ENCODE data around the gene TAS2R42.

TAS2R42 gene

GRCh38 chr12:11186837-11187236 lies at the start of gene TAS2R42:
TAS2R42 (minus strand) TSS chr12:11186937; CDS start chr12:11186937, 0 bp downstream.
- FAIRE-seq: no peak
- no peak for DNase-seq (ENCODE audit: extremely low spot score, insufficient read length, low read depth)

DNA sequence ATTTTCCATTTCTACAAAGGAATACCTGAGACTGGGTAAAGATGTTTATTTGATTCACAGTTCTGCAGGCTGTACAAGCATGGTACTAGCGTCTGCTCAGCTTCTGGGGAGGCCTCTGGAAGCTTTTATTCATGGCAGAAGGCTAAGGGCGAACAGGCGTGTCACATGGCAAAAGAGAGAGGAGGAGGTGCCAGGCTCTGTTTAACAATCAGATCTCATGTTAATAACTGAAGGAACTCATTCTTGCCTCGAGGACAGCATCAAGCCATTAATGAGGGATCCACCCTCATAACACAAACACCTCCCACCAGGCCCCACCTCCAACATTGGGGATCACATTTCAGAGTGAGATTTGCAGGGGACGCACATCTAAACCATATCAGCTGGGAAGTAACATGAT lies 46.8 kb upstream of the TAS2R42 start:
- DNase-seq (ENCODE audit: extremely low spot score, insufficient read length, low read depth): no peak
- no peak for FAIRE-seq

- DNase-seq (ENCODE audit: extremely low spot score, insufficient read length, low read depth) (peak; percentile 2), FAIRE-seq (peak; percentile 82)
Measured at GRCh38 chr12:11228296-11228879, 41.7 kb upstream of the TAS2R42 start.

DNA sequence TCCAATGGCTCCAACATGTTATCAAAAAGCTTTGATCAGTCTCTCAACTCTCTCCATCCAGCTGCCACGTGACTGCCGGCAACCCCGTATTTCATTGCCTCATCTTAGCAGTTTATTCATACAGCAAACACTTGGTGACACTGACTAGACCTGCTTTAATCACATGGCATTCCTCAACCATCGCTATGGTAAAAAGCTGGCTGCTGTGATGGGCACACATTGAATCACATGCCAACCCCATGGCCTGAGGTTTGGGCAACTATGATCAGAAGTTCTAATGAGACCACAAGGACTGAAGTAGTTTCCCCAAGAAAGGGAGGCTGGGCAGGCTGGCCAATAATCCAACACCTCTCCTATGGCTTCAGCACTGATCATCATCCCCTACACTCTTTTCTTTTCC lies 40.6 kb upstream of the TAS2R42 start:
- FAIRE-seq: no peak

GRCh38 chr12:11209113-11209512 lies 22.4 kb upstream of the TAS2R42 start:
- DNase-seq (ENCODE audit: extremely low spot score, insufficient read length, low read depth) (no peak), FAIRE-seq (no peak)

More for the DNA sequence above, 40.6 kb upstream of the TAS2R42 start:
- DNase-seq (ENCODE audit: extremely low spot score, insufficient read length, low read depth): no peak

- no peak for FAIRE-seq
- no peak for DNase-seq (ENCODE audit: extremely low spot score, insufficient read length, low read depth)
Measured at GRCh38 chr12:11204173-11204572, 17.4 kb upstream of the TAS2R42 start.

DNA sequence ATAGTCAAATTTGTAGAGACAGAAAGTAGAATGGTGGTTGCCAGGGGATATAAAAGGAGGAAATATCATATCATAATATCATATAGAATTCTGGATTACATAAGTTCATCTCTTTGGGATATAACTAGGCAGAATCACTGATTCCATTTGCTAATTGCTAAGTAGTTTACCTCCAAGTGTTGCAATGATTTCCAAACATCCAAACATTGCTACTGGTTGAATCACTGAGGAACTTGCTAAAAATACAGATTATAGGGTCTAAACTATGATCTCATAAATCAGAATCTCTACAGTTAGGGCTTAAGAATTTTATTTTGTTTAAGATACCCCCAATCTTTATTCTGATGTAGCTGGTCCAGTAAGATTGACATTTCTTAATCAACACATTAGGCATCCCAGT lies 16.1 kb upstream of the TAS2R42 start:
- FAIRE-seq (no peak), DNase-seq (ENCODE audit: extremely low spot score, insufficient read length, low read depth) (no peak)

DNA sequence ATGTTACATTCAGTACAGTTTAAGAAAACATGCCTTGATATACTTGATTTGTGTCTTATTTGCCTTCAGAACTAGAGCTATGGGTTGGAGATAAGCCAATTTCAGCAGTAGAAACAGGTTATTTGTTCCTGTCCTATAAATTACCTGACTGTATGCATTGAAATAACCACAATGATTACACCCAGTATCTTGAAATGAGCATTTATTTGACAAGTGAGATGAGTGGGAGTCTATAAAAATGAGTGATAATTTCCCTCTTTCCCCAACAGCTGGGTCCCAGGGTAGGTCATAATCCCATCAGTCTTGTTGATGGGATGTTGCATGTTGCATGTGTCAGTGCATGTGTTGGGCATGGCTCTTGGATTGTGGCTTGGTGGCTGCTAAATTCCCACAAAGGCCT lies 3.7 kb downstream of the TAS2R42 start:
- DNase-seq (ENCODE audit: extremely low spot score, insufficient read length, low read depth) (no peak), FAIRE-seq (no peak)

DNA sequence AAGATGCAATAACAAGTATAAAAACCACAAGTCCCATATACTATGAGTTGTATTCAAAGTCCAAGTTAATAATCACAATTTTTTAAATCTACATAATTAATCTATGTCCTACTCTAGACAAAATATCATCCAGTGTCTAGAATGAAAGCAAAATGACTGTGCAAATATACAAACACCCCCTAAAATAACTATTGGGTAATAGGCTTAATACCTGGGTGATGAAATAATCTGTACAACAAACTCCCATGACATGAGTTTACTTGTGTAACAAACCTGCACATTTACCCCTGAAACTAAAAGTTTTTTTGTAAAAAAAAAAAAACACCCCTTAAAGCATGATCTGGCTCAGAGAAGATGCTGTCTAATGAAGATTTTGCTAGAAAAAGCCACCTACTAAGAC lies 4.2 kb downstream of the TAS2R42 start:
- FAIRE-seq (no peak), DNase-seq (ENCODE audit: extremely low spot score, insufficient read length, low read depth) (no peak)

GRCh38 chr12:11178250-11178649 lies 8.5 kb downstream of the TAS2R42 start:
- no peak for FAIRE-seq
- DNase-seq (ENCODE audit: extremely low spot score, insufficient read length, low read depth): no peak

DNA sequence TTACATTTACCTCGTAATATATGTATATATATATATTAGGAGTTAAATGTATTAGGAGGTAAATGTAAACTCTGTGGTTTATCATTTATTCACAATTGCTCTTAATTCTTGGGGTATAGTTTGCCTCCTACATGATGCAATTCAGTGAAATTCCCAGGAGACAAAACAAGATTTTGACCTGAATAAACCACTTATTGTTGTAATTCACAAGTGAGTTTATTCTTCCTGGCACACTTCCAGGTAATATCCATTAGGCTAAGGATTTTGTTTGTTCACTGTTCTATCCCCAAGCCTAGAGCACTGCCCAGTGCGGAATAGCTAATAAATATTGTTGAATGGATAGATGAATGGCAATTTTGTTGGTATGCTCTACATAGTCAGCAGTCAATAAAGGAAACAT lies 12.7 kb downstream of the TAS2R42 start:
- DNase-seq (ENCODE audit: extremely low spot score, insufficient read length, low read depth) (no peak), FAIRE-seq (no peak)

GRCh38 chr12:11171969-11172675 lies 14.6 kb downstream of the TAS2R42 start:
- FAIRE-seq (peak; percentile 67), DNase-seq (ENCODE audit: extremely low spot score, insufficient read length, low read depth) (no peak)

DNA sequence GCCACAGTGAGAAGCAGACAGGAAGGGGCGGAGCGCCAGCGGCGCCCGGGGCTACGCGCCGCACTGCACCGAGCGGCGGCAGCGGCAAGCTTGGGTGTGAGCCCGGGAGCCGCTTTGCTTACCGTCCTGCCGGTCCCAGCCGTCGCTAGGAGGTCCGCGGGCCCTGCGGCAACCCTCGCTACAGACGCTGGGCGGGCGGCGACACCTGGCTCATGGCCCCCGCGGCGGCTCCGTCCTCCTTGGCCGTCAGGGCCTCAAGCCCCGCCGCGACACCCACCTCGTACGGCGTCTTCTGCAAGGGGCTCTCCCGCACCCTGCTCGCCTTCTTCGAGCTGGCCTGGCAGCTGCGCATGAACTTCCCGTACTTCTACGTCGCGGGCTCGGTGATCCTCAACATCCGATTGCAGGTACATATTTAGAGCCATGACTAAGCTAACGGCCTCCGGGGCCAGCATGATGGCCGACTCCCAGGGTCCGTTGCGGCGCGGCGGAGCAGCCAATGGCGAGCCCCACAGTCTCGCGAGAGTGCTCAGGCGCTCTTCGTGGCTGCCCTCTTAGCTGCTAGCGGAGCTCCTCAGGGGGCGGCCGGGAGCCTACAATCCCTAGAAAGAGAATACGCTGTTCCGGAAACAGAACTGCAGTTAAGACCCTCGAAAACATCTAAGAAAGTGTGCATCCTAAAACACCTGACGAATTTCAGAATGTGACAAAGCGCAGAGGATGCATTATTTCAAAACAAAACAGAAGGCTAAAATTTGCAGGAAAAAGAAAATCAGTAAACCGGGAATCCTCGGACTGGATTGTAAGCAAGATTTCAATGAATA lies 15.4 kb downstream of the TAS2R42 start, which contains the start of gene SMIM10L1:
SMIM10L1 (plus strand) TSS at position 50 of the 824 bp plus-strand sequence; CDS start at position 213, 163 bp downstream.
- DNase-seq (ENCODE audit: extremely low spot score, insufficient read length, low read depth) (peak; percentile 78), FAIRE-seq (peak; percentile 98)

- FAIRE-seq (no peak), DNase-seq (ENCODE audit: extremely low spot score, insufficient read length, low read depth) (no peak)
Measured at GRCh38 chr12:11170810-11171144, 16.0 kb downstream of the TAS2R42 start.

- DNase-seq (ENCODE audit: extremely low spot score, insufficient read length, low read depth) (no peak), FAIRE-seq (no peak)
Measured at GRCh38 chr12:11166300-11166699, 20.4 kb downstream of the TAS2R42 start.

DNA sequence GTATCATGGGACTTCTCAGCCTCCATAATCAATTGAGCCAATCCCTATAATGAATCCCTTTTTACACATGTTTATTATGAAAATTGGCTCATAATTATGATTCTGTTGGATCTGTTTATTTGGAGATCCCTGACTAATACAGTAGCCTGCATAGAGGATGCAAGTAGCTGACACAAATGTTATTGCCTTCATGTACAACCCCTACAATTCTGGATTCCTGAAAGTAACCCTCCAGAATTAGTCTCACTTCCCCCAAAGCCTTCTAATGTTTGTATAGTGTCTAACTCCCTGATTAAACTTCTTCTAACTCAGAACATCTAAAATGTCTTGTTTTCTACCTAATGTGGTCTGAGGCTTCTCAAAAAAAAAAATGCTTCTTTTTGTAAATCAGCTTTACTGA lies 22.4 kb downstream of the TAS2R42 start:
- DNase-seq (ENCODE audit: extremely low spot score, insufficient read length, low read depth) (no peak), FAIRE-seq (no peak)

- FAIRE-seq (no peak), DNase-seq (ENCODE audit: extremely low spot score, insufficient read length, low read depth) (no peak)
Measured at GRCh38 chr12:11162502-11162901, 24.2 kb downstream of the TAS2R42 start.

DNA sequence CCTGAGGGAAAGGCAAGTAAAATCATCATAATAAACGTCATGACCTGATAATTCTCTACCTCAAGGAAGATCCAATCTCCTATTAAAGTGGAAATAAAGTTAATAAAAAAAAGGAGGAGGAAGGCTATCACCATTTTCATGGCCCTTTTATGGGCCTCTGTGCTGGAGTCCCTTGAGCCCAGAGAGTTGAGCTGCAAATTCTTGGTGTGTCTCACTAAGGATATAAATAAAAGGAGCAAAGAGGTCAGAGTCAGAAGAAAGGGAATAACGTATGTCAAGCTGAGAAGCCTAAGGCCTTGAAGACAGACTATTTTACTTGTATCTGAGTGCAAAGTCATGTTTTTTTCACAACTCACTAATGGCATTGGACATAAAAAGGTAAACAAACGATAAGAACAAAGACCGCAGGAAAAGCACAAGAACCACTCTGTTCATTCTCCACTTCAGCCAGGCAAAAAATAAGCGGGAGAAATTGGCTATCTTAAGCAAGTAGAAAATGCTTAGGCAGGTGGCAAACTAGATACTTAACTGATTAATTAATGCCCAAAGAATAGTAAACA lies 27.8 kb downstream of the TAS2R42 start:
- no peak for DNase-seq (ENCODE audit: extremely low spot score, insufficient read length, low read depth)
- no peak for FAIRE-seq

- no peak for DNase-seq (ENCODE audit: extremely low spot score, insufficient read length, low read depth)
- no peak for FAIRE-seq
Measured at GRCh38 chr12:11154400-11154925, 32.3 kb downstream of the TAS2R42 start.

GRCh38 chr12:11152725-11153124 lies 34.0 kb downstream of the TAS2R42 start:
- FAIRE-seq: no peak

More at GRCh38 chr12:11152725-11153124, 34.0 kb downstream of the TAS2R42 start:
- no peak for DNase-seq (ENCODE audit: extremely low spot score, insufficient read length, low read depth)

Measured in GM18507 (cell line).